Measurements from ENCODE around the gene ADAMTSL4. TPM values are rescaled to one million over a fixed set of nuclear protein-coding genes. Genes with fewer than 3 reads are reported as not detected.

Gene ADAMTSL4
- total and polyA plus RNA-seq, 2 of the 8 experiments (the other 6 are each of a cell fraction or from before 2014, with no cell fraction given) = 4.2 to 5.4 TPM

DNA sequence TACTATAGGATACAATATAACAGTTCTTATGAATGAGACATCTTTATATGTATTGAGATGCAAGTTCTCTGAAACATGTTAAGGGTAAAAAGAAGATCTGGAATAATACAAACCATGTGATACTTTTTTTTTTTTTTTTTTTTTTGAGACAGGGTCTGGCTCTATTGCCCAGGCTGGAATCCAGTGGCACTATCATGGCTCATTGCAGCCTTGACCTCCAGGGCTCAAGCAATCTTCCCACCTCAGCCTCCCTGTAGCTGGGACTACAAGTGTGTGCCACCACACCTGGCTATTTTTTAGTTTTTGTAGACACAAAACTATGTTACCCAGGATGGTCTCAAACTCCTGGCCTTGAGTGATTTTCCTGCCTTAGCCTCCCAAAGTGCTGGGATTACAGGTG lies 52.3 kb downstream of the ADAMTSL4 start:
- Histone ChIP-seq H3K79me1 (ENCODE audit: low read depth, low read length) (no peaks in the 10 kb centered on the region), H2BK120ac (replicated peaks; ENCODE audit: low read depth, low read length) (no peak overlapping the region), H2BK20ac (ENCODE audit: low read length) (no peak overlapping the region), H3K4me1 (replicated peaks in 1 of 4; ENCODE audit: control insufficient read depth in 3 of 4, insufficient read depth in 4 of 4, low read length in 3 of 4) (peaks cover 5 to 12% (median 9%) of the 10 kb centered on the region in 4 experiments; a peak in 6 of 7 replicates), H3K79me2 (ENCODE audit: control insufficient read depth in 1 of 2, insufficient read depth in 2 of 2, low read length in 2 of 2) (no peaks in the 10 kb centered on the region), H4K20me1 (replicated peaks in 1 of 2; ENCODE audit: control insufficient read depth in 1 of 2, insufficient read depth in 2 of 2, low read length in 2 of 2) (no peaks in the 10 kb centered on the region), H3K14ac (ENCODE audit: insufficient read length) (no peak overlapping the region), H3K23ac (ENCODE audit: insufficient read length) (no peak overlapping the region), H3K9ac (replicated peaks in 1 of 4; ENCODE audit: extremely low read depth in 1 of 4, low read depth in 3 of 4, low read length in 3 of 4) (no peak overlapping the region), H2BK5ac (ENCODE audit: low read depth, low read length) (no peak overlapping the region), H3K4me3 (ENCODE audit: extremely low read depth in 1 of 4, insufficient read depth in 2 of 4, low read depth in 3 of 4, low read length in 4 of 4) (no peak overlapping the region), H2AFZ (ENCODE audit: low read length) (no peak overlapping the region), H4K8ac (ENCODE audit: extremely low read depth, insufficient read depth, low read length) (no peak overlapping the region), H2BK12ac (ENCODE audit: low read depth, low read length) (no peak overlapping the region), H2BK15ac (ENCODE audit: low read length) (no peak overlapping the region), H3K56ac (replicated peaks; ENCODE audit: insufficient read length, low read depth, low read length) (no peak overlapping the region), H3K9me3 (ENCODE audit: insufficient read depth in 2 of 2, low read depth in 1 of 2, low read length in 1 of 2) (no peaks in the 10 kb centered on the region), H4K5ac (ENCODE audit: insufficient read length, low read depth, low read length) (no peak overlapping the region), H3K27ac (ENCODE audit: low read depth, low read length) (no peak overlapping the region), H3K4ac (replicated peaks; ENCODE audit: insufficient read length, low read depth, low read length) (no peak overlapping the region), H3K27me3 (replicated peaks in 1 of 4; ENCODE audit: control insufficient read depth in 3 of 4, extremely low read depth in 1 of 4, insufficient read depth in 3 of 4, low read length in 3 of 4) (no peaks in the 10 kb centered on the region), H3K4me2 (ENCODE audit: insufficient read depth in 1 of 2, low read depth in 2 of 2, low read length in 2 of 2) (no peak overlapping the region), H3K23me2 (ENCODE audit: low read depth, low read length) (no peaks in the 10 kb centered on the region), H4K91ac (replicated peaks; ENCODE audit: insufficient read length, low read length) (no peak overlapping the region), H3K18ac (ENCODE audit: extremely low read depth, low read length) (no peak overlapping the region), H2AK5ac (ENCODE audit: low read depth, low read length) (no peak overlapping the region), H3K36me3 (ENCODE audit: control insufficient read depth in 2 of 4, insufficient read depth in 4 of 4, low read length in 3 of 4) (peaks cover 0 to 4% (median 0%) of the 10 kb centered on the region in 4 experiments; a peak in 1 of 8 replicates)
- DNase-seq (ENCODE audit: low read depth in 1 of 2, low spot score in 2 of 2) (no peak), FAIRE-seq (no peak)
- POLR2A ChIA-PET (ENCODE audit: partially characterized antibody) = interaction anchor here (1.1 to 43.5 kb wide), 4 partner anchors 9 to 32 kb away, joined by 4 to 1380 read pairs (median 64); partner anchors contain the start of genes ADAMTSL4 and MCL1
- TF ChIP-seq EGR1 (IDR thresholded peaks at IDR 0.05; ENCODE audit: borderline replicate concordance, low read depth, low read length) = no peak
- TF ChIP-seq NANOG (IDR thresholded peaks at IDR 0.05; ENCODE audit: insufficient read depth, low read depth, low read length, poor library complexity, severe bottlenecking) = no peak
- TF ChIP-seq KDM5A (IDR thresholded peaks at IDR 0.05; ENCODE audit: low read length) = no peak
- TF ChIP-seq, protein P1, sequence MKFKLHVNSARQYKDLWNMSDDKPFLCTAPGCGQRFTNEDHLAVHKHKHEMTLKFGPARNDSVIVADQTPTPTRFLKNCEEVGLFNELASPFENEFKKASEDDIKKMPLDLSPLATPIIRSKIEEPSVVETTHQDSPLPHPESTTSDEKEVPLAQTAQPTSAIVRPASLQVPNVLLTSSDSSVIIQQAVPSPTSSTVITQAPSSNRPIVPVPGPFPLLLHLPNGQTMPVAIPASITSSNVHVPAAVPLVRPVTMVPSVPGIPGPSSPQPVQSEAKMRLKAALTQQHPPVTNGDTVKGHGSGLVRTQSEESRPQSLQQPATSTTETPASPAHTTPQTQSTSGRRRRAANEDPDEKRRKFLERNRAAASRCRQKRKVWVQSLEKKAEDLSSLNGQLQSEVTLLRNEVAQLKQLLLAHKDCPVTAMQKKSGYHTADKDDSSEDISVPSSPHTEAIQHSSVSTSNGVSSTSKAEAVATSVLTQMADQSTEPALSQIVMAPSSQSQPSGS (IDR thresholded peaks at IDR 0.05; ENCODE audit: low read length) = no peak
- TF ChIP-seq POLR2AphosphoS5 (IDR thresholded peaks at IDR 0.05; ENCODE audit: low read depth, low read length) = no peak
- TF ChIP-seq SUZ12 (IDR thresholded peaks at IDR 0.05; ENCODE audit: low read length) = no peak
- TF ChIP-seq FOSL1 (IDR thresholded peaks at IDR 0.05; ENCODE audit: insufficient read depth, low read depth, low read length) = no peak
- TF ChIP-seq EP300 (IDR thresholded peaks at IDR 0.05; ENCODE audit: borderline replicate concordance in 1 of 2, low read depth in 2 of 2, low read length in 2 of 2) = no peak
- TF ChIP-seq RXRA (IDR thresholded peaks at IDR 0.05; ENCODE audit: insufficient read depth, low read depth, low read length) = no peak
- TF ChIP-seq CHD1 (IDR thresholded peaks at IDR 0.05; ENCODE audit: low read depth, low read length) = no peak
- TF ChIP-seq MAX (IDR thresholded peaks at IDR 0.05) = no peak
- no peak for TF ChIP-seq EZH2 (IDR thresholded peaks at IDR 0.05; ENCODE audit: low read depth, low read length, severe bottlenecking)
- CTCF ChIA-PET (ENCODE audit: partially characterized antibody) = no interaction called here
